Ishikawa (cell line): ENCODE measurements around the gene CTDP1.

Source experiments
- CREB1 ChIP-seq: IDR thresholded peaks from 2 replicates; pipeline ENCODE4 v1.6.1; 2012; ENCODE audit warnings: low read depth
- EGR1 ChIP-seq: IDR thresholded peaks from 2 replicates; pipeline ENCODE4 v1.6.1; 2012
- EP300 ChIP-seq: IDR thresholded peaks from 2 replicates; pipeline ENCODE4 v1.6.1; 2012; ENCODE audit warnings: borderline replicate concordance
- FOXM1 ChIP-seq: IDR thresholded peaks from 2 replicates; pipeline ENCODE4 v1.6.1; 2012; ENCODE audit warnings: low read depth, borderline replicate concordance
- MAX ChIP-seq: IDR thresholded peaks from 2 replicates; pipeline ENCODE4 v1.6.1; 2012
- NFIC ChIP-seq: IDR thresholded peaks from 2 replicates; pipeline ENCODE4 v1.6.1; 2012
- RAD21 ChIP-seq: IDR thresholded peaks from 2 replicates; pipeline ENCODE4 v1.6.1; 2012; ENCODE audit warnings: low read depth
- REST ChIP-seq: IDR thresholded peaks from 2 replicates; pipeline ENCODE4 v1.6.1; 2012; ENCODE audit warnings: low read depth, mild to moderate bottlenecking
- TAF1 ChIP-seq: IDR thresholded peaks from 2 replicates; pipeline ENCODE4 v1.6.1; 2012; ENCODE audit warnings: low read depth, mild to moderate bottlenecking
- TEAD4 ChIP-seq: IDR thresholded peaks from 2 replicates; pipeline ENCODE4 v1.6.1; 2012
- USF1 ChIP-seq: IDR thresholded peaks from 2 replicates; pipeline ENCODE4 v1.6.1; 2012
- YY1 ChIP-seq: IDR thresholded peaks from 2 replicates; pipeline ENCODE4 v1.6.1; 2012; ENCODE audit warnings: low read depth
- ZBTB7A ChIP-seq: IDR thresholded peaks from 2 replicates; pipeline ENCODE4 v1.6.1; 2012; ENCODE audit warnings: low read depth

GRCh38 chr18:79733986-79734770 is 54.6 kb downstream of the CTDP1 start:
- TF ChIP-seq TAF1 (no peak), EP300 (no peak), REST (no peak), TEAD4 (no peak), FOXM1 (no peak), MAX (no peak), RAD21 (no peak), CREB1 (no peak), EGR1 (no peak), NFIC (no peak), YY1 (no peak), ZBTB7A (no peak), USF1 (no peak)
